GM21737 (cell line): ENCODE data around the gene PCK2.
"Not testable (repeated sequence)": the region's sequence is repeated elsewhere in the genome, so short reads cannot be mapped to it uniquely, and the experiment has no call there.

ENCODE experiments used
- ATAC-seq: cut with Tn5 transposase; IDR thresholded peaks from one replicate; pipeline ENCODE4 v1.9.1; 2021; ENCODE audit warnings: mild to moderate bottlenecking, moderate library complexity; ENCODE audit not compliant: unreplicated experiment

The PCK2 gene

DNA sequence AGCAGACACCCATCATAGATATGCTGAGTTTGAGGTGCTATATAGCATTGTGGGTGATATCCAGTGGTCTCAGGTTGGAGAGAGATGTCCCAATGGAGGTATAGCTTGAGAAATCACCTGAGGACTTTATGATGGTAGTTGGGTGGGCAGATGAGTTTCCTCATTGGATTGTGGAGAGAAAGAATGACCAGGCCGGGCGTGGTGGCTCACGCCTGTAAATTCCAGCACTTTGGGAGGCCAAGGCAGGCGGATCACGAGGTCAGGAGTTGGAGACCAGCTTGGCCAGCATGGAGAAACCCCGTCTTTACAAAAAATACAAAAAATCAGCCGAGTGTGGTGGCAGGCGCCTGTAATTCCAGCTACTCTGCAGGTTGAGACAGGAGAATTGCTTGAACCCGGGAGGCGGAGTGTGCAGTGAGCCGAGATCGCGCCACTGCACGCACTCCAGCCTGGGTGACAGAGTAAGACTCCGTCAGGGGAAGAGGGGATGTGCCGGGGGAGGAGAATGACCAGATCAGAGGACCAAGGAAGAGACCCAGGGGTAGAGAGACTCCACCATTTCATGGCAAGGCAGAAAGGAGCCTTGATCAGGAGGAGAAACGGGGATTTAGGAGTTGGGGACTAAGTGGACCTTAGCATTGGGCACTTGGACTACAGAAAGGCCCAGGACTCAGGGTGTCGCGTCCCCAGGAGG is 757 bp upstream of the PCK2 start:
- no peak for ATAC-seq

- ATAC-seq: no peak
Measured at GRCh38 chr14:24094841-24095270, 745 bp downstream of the PCK2 start.

- peak; percentile 64 for ATAC-seq
Measured at GRCh38 chr14:24095271-24096068, 1.4 kb downstream of the PCK2 start.

DNA sequence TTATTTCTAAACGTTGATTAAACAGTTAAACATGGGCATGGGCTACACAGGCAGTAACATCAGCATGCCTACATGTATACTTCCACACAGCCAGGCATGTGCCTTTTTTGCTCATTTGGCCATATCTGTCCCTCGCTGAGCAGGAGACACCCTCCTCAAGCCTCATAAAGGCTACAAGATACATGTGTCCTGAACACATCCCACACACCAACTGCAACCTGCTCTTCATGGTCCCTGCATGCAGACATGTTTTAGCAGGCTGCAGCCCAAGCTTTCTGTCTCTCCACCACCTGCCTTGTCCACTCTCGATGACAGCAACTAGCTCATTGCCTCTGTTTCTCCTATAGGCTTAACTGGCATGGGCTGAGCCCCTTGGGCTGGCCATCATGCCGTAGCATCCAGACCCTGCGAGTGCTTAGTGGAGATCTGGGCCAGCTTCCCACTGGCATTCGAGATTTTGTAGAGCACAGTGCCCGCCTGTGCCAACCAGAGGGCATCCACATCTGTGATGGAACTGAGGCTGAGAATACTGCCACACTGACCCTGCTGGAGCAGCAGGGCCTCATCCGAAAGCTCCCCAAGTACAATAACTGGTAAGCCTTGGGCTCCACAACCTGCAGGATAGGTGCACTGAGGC is 2.6 kb downstream of the PCK2 start:
- no peak for ATAC-seq

GRCh38 chr14:24098229-24098926 is 4.3 kb downstream of the PCK2 start:
- no peak for ATAC-seq

DNA sequence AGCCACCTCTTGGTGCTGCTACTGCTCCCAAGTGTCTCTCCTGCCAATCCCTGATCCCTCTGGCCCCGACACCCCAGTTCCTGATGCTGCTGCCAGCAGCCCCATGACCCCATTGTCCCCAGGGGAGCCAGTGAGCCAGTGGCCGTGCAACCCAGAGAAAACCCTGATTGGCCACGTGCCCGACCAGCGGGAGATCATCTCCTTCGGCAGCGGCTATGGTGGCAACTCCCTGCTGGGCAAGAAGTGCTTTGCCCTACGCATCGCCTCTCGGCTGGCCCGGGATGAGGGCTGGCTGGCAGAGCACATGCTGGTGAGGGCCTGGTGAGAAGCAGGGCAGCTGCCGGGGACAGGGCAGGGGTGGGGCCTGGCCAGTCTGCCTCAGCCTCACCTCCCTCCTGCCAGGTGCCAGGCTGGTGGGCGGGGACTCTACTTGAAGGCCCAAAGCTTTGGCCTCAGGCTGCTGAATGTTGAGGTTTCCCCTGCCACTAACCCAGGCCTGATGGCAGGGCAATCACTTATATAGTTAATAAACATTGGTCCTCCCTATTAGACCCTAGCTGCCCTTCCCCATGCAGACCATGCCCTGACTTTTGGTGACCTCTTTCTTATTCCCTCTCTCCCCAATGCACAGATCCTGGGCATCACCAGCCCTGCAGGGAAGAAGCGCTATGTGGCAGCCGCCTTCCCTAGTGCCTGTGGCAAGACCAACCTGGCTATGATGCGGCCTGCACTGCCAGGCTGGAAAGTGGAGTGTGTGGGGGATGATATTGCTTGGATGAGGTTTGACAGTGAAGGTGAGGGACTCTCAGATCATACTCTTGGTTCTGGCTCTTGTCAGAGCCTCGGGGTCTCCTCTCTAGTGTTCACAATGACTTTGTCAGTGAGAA is 5.1 kb downstream of the PCK2 start:
- no peak for ATAC-seq

GRCh38 chr14:24100197-24100981 is 6.3 kb downstream of the PCK2 start:
- no peak for ATAC-seq

DNA sequence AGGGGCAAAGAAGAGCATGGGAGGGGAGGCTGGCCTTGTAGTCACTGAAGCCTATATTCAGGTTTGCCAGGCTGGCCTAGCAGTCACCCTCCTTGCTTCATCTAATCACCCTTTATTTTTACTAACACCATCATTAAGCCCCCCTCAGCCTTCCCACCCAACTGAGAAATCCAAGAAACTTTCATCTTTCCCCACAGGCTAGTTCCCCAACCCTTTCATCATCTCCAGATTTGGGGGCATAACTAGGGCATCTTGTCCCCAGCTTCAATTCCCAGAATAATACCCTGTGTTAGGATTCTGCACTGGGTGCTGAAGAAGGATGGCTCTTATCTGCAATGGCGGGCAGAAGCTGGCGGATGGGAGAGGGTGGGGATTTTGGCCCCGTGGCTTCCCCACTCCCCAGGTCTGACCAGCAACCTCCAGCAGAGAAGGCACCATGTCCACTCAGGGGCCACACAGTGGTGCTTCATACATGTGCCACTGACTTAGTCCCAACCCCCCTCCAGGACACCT is 6.9 kb downstream of the PCK2 start:
- ATAC-seq: no peak

GRCh38 chr14:24102357-24103048 is 8.4 kb downstream of the PCK2 start:
- ATAC-seq: no peak

- ATAC-seq: no peak
Measured at GRCh38 chr14:24103451-24103850, 9.3 kb downstream of the PCK2 start.

DNA sequence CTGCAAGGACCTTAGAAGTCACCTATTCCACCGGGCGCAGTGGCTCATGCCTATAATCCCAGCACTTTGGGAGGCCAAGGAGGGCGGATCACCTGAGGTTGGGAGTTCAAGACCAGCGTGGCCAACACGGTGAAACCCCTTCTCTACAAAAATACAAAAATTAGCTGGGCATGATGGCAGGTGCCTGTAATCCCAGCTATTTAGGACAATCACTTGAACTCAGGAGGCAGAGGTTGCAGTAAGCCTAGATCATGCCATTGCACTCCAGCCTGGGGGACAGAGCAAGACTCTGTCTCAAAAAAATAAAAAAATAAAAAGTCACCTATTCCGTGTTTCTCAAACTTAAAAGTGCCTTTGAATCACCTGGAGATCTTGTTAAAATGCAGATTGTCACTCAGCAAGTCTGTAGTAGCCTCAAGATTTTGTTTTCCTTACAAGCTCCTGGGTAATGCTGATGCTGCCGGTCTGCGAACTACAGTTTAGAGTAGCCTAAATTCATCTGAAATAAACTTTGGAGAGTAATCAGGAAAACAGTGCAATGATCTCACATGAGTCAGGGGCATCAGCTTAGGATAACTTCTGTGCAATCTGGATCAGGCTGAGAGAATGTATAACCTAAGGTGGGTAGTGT is 11.6 kb downstream of the PCK2 start:
- not testable (repeated sequence) for ATAC-seq

- no peak for ATAC-seq
Measured at GRCh38 chr14:24106672-24107271, 12.7 kb downstream of the PCK2 start.

DNA sequence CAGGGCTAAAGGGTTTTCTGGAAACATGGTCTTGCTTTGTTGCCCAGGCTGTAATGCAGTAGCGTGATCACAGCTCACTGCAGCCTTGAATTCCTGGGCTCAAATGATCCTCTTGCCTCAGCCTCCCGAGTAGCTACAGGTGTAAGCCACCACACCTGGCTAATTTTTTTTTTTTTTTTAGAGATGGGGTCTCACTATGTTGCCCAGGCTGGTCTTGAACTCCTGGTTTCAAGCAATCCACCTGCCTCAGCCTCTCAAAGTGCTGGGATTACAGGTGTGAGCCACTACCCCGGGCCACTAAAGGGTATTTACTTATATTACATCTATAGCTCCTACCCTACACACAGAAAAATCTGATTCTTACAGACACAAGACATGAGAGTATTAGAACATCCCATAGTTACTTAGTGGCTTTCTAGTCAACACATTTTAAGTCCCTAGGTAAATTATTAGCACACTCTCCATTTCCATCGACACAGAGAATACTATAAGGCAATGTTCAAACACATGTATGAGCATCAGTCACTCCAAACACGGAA is 14.3 kb downstream of the PCK2 start:
- ATAC-seq: no peak

GRCh38 chr14:24110060-24110459 is 15.9 kb downstream of the PCK2 start:
- no peak for ATAC-seq

DNA sequence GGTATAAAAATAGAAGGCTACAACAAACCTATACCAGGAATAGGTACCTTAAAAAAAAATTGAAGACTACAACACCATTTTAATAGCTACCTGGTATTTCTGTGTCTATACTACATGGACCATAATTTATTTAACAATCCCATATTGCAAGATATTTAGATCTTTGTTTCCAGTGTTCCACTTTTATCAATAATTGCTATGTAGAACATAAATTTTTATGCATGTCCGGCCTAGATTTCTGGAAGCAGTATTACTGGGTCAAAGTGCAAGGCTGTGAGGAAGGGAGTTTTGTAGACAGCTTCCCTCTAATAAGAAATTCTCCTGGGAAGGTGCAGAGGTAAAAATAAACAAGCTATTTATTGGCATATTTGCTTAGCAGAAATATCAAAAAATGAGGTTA is 16.4 kb downstream of the PCK2 start:
- ATAC-seq: no peak

DNA sequence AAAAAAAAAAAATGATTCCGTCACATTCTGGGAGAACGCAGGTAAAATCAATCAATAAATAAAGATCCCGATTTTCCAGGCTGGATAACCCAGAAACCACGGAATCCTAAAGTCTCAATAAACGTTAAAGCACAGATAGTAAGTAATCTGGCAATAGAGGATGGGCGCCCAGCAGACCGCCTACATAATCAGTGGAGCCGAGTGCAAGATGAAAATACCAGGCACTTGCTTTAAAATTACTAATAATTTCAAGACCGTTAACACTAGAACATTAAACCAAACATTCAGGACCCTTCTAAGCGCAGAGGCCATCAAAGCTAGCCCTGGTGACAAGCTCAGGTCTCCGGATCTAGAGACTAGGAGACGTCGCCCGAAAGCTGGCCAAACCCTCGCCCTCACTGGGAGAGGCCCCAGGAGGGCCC is 19.3 kb downstream of the PCK2 start:
- no peak for ATAC-seq

GRCh38 chr14:24113801-24114531 is 19.9 kb downstream of the PCK2 start:
- peak; percentile 27 for ATAC-seq
